GM12875 (cell line): ENCODE data around the gene AIG1.
"Not testable (repeated sequence)": the region's sequence is repeated elsewhere in the genome, so short reads cannot be mapped to it uniquely, and the experiment has no call there.

Experiments used
- H3K4me3 ChIP-seq: one replicate; pipeline ENCODE4 v1.5.1; 2011; ENCODE audit warnings: low read depth, low read length, control low read depth
- TF ChIP-seq, protein P1 (sequence below): IDR thresholded peaks from 2 replicates; pipeline ENCODE4 v1.5.1; 2011; ENCODE audit warnings: low read depth, mild to moderate bottlenecking, control low read depth, inconsistent platforms, low read length, moderate library complexity, borderline replicate concordance; ENCODE audit not compliant: insufficient read depth

Gene AIG1

DNA sequence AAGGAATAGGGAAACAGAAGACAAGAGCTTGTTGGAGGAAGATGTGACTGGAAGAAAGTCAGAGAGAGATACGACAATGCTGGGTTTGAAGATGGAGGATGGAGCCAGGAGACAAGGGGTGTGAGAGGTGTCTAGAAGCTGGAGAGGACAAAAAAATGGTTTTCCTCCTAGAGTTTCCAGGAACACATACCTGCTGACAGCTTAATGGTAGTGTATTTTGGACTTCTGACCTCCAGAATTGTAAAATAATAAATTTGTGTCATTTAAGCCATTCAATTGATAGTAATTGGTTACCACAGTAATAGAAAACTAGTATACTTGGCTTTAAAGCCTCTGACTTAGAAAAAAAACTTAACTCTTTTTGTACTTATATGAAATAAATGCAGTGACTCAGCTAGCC lies 3.6 kb downstream of the AIG1 start:
- no peak overlapping the region for H3K4me3 ChIP-seq
- TF ChIP-seq, protein P1, sequence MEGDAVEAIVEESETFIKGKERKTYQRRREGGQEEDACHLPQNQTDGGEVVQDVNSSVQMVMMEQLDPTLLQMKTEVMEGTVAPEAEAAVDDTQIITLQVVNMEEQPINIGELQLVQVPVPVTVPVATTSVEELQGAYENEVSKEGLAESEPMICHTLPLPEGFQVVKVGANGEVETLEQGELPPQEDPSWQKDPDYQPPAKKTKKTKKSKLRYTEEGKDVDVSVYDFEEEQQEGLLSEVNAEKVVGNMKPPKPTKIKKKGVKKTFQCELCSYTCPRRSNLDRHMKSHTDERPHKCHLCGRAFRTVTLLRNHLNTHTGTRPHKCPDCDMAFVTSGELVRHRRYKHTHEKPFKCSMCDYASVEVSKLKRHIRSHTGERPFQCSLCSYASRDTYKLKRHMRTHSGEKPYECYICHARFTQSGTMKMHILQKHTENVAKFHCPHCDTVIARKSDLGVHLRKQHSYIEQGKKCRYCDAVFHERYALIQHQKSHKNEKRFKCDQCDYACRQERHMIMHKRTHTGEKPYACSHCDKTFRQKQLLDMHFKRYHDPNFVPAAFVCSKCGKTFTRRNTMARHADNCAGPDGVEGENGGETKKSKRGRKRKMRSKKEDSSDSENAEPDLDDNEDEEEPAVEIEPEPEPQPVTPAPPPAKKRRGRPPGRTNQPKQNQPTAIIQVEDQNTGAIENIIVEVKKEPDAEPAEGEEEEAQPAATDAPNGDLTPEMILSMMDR: no peak

DNA sequence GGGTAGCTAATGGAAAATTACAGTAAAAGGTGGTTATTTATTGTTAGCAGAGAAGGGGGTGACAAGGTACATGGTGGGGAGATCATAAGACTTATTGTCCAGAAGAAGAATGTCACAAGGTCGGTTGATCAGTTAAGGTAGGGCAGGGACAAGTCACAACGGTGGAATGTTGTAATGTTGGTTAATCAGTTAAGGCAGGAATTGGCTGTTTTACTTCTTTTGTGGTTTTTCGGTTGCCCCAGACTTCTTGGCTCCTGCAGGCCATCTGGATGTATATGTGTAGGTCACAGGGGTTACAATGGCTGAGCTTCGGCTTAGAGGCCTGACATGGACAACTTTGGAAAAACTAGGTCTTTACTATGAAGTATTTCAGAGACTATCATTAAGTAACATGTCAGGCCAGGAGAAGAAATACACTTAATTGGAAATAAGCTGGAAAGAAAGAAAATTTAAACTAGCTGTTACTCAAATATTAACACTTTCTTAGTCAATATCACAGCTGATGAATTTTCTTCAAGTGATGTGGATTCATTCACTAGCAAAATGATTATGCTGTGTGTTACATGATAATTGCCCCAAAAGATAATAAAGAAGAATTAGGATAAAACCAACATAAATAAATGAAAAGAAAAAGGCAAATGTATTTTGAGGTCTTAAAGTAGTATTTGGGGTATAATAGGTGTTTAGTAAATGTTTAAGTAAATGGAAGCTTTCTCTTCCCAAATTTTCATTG lies 4.4 kb downstream of the AIG1 start:
- no peak overlapping the region for H3K4me3 ChIP-seq
- TF ChIP-seq, protein P1: no peak

DNA sequence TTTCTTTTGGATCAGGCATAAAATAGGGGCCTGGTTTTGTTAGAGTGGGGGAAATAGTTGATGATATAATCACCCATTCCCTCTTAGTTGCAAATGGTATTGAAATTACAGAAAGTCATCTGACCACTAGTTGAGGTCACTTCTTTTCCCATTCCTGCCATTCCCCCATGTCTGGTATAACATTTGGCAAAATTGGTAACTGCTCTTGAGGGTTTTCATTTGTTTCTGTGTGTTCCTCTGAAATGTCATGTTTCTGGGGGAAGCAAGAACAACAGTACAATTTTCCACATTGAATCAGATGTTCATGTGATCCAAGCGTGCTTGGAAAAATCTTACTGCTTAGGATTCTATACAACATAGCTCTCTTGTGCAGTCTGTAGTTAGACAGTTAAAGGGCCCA lies 7.3 kb downstream of the AIG1 start:
- H3K4me3 ChIP-seq: no peak overlapping the region
- TF ChIP-seq, protein P1: no peak

DNA sequence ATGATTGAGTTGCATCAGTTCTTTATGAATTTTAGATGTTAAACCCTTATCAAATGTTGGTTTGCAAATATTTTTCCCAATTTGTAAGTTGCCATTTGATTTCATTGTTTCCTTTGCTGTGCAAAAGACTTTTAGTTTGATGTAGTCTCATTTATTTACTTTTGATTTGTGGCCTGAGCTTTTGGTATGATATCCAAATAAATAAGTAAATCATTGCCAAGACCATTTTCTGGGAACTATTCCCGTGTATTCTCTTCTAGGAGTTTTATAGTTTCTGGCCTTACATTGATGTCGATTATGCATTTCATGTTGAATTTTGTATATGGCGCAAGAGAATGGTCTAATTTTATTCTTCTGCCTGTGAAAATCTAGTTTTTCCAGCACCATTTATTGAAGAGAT lies 13.4 kb downstream of the AIG1 start:
- TF ChIP-seq, protein P1: no peak
- no peak overlapping the region for H3K4me3 ChIP-seq

DNA sequence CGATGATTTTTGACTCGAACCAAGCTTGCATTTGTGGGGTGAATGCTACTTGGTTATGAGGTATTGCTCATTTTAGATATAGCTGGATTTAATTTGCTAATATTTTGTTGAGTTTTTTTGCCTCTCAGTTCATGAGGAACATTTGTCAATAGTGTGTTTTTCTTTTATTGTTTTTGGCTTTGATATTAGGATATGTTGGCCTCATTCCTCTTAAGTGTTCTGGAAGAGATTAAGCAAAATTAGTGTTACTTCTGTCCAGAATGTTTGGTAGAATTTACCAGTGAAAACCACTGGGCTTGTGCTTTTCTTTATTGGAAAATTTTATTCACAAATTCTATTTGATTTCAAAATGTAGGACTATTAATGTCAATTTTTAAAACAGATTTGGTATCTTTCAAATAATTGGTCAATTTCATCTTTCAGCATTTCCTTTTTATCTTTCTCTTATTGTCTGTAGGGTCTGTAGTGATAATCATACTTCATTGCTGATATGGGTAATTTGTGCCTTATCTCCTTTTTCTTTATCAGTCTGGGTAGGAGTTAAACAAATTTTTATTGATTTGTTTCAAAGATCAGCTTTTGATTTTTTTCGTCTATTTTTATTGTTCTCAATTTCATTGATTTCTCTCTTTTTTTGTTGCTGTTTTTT lies 14.1 kb downstream of the AIG1 start:
- TF ChIP-seq, protein P1: no peak
- no peak overlapping the region for H3K4me3 ChIP-seq

DNA sequence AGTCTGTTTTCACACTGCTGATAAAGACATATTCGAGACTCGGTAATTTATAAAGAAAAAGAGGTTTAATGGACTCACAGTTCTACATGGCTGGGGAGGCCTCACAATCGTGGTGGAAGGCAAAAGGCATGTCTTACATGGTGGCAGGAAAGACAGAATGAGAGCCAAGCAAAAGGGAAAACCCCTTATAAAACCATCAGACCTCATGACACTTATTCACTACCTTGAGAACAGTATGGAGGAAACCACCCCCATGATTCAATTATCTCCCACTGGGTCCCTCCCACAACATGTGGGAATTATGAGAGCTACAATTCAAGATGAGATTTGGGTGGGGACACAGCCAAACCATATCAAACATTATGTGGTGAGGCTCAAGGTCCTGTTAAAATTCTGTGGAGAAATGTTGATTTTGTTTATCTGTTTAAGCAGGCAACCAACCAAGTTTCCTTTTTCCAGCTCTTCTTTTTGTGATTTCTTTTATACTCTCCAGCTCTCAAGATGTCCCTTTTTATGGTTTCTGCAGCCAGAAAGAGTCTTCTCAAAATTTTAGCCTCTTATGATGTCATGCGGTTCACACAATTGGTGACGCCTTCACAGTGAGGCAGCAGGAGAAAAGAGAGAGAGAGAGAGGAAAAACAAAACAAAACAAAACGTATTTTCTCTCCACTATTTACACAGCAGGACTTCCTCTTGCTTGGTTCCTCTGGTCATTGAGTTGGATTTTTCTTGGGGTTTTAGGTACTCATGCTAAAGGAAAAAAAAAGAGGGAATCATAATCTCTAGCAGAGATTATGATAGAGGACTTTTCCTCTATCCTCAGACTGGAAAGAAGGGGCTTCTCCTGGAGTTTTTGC lies 18.0 kb downstream of the AIG1 start:
- no peak overlapping the region for H3K4me3 ChIP-seq
- TF ChIP-seq, protein P1: no peak

DNA sequence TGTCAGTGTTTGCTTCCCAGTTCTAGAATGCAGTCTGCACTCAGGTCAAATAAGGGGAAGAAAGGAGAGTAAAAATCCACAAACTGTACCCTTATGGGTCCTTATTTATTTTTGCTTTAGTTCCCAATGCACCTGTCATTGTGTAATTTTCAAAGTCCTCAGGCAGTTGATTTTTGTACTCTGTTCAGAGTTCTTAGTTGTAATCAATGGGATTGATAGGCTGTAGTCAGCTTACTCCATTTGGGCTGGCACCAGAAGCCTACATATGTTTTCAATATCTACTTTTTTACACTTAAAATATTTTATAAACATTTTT lies 18.6 kb downstream of the AIG1 start:
- TF ChIP-seq, protein P1: no peak
- H3K4me3 ChIP-seq: no peak overlapping the region

DNA sequence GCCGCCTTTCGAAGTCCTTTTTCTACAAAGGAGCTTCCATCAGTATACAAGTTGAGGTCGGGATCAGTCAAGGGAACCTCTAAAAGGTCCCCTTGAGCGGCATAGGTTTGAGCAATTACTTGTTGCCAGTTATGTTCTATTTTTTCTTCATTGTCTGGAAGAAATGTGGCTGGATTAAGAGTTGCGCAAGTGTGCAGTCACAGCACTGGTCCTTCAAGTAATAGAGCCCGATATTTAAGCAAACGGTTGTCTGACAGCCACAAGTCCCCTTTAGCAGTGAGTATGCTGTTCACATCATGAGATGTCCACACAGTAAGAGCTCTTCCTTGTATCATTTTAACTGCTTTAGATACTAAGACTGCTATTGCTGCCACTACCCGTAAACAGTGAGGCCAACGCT lies 21.6 kb downstream of the AIG1 start:
- H3K4me3 ChIP-seq: not testable (repeated sequence)

DNA sequence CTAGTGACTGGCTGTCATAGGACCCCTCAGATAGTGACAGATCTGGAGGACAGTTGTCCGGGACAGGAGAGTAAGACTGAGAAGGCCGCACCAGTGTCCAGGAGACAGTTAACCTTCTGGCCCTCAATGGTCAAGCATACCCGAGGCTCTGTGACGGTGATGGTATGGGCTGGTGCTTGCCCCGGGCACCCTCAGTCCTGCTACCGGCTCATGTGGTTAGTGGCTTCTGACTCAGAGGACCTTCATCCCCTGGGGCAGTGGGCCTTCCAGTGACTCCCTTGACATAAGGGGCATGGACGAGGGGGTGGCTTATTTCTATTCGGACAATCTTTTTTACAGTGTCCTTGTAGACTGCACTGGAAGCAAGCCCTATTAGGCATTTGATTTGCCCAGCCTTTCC lies 23.3 kb downstream of the AIG1 start:
- not testable (repeated sequence) for H3K4me3 ChIP-seq

DNA sequence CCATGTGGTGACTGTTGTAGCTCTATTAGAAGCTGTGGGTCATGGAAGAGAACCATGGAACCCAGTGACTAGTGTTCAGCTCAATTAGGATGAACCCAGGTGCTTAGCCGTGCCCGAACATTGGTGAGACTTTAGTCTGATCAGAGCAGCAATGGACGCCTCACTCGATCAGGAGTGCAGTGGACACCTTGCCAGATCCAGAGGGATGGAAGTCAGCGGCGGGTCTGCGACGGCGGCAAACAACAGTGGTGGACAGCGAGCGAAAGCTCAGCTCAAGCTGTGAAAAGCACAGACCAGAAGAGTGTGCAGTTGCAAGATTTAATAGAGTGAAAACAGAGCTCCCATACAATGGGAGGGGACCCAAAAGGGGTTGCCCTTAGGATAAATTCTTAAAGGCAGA lies 26.6 kb downstream of the AIG1 start:
- not testable (repeated sequence) for H3K4me3 ChIP-seq
